Suprapubic skin (tissue), 4 donors: ENCODE data around the gene DEPDC5. TPM values are rescaled to one million over a fixed set of nuclear protein-coding genes. Genes with fewer than 3 reads are reported as not detected.

Experiments
- DNase-seq, 2 donors: peaks; one replicate each; pipeline ENCODE4 v3.0.0-alpha.2; 2019; ENCODE audit warnings: low spot score in 2 of 2
- H3K27ac ChIP-seq: fragments of 200-600 bp; sonication (generic); one replicate; pipeline ENCODE4 v1.5.1; 2019
- H3K27me3 ChIP-seq: fragments of 200-600 bp; sonication (generic); one replicate; pipeline ENCODE4 v1.5.1; 2019
- H3K36me3 ChIP-seq: fragments of 200-600 bp; sonication (generic); one replicate; pipeline ENCODE4 v1.5.1; 2019
- H3K4me1 ChIP-seq: fragments of 200-600 bp; sonication (generic); one replicate; pipeline ENCODE4 v1.5.1; 2019
- H3K4me3 ChIP-seq: fragments of 200-600 bp; sonication (generic); one replicate; pipeline ENCODE4 v1.5.1; 2019; ENCODE audit warnings: mild to moderate bottlenecking
- H3K9me3 ChIP-seq: fragments of 200-600 bp; sonication (generic); one replicate; pipeline ENCODE4 v1.5.1; 2019
- EP300 ChIP-seq: sonication (generic); formaldehyde crosslinking; IDR thresholded peaks from one replicate; pipeline ENCODE4 v1.6.1; 2017; ENCODE audit warnings: antibody characterized with exemption
- POLR2A ChIP-seq, 2 donors: fragments of 450-650 bp; IDR thresholded peaks; one replicate each; pipeline ENCODE4 v1.6.1; 2017; ENCODE audit warnings: antibody characterized with exemption in 2 of 2, mild to moderate bottlenecking in 2 of 2, moderate library complexity in 2 of 2
- POLR2AphosphoS5 ChIP-seq, 3 donors: sonication (generic); formaldehyde crosslinking; IDR thresholded peaks; one replicate each; pipeline ENCODE4 v1.6.1; 2017; ENCODE audit warnings: antibody characterized with exemption in 3 of 3
- WGBS: methylation state at CpG from one replicate; pipeline ENCODE4 v1.1.5; 2018; 5-methylcytosine and 5-hydroxymethylcytosine counted together
- total RNA-seq, 4 donors: library from RNA; depleted of rRNA; stranded (reverse); fragments of >200 nt; gene quantifications; one replicate each; pipeline ENCODE4 v1.1.0, GENCODE V29; 2016
- TF ChIP-seq, protein P1 (sequence below), 2 donors: fragments of 200-600 bp in 1 of 2; fragments of 450-650 bp in 1 of 2; sonication (generic) in 1 of 2; IDR thresholded peaks; one replicate each; pipeline ENCODE4 v1.5.1; 2016 to 2019; ENCODE audit warnings: antibody characterized with exemption in 2 of 2, mild to moderate bottlenecking in 1 of 2, moderate library complexity in 1 of 2

The DEPDC5 gene
- total RNA-seq, 4 donors from 2014 or later: 10.2 to 35.6 (median 15.5) TPM

- Histone ChIP-seq H3K4me1 (no peaks in the 10 kb centered on the region), H3K36me3 (no peaks in the 10 kb centered on the region), H3K27me3 (no peaks in the 10 kb centered on the region), H3K27ac (no peak overlapping the region), H3K9me3 (no peaks in the 10 kb centered on the region), H3K4me3 (no peak overlapping the region)
- WGBS: 98% methylated on average over 1 of the region's 1 CpG
- DNase-seq: no peak
- TF ChIP-seq EP300 (no peak), POLR2AphosphoS5 (IDR thresholded peaks at IDR 0.05) (no peak), POLR2A (IDR thresholded peaks at IDR 0.05) (no peak)
- TF ChIP-seq, protein P1, sequence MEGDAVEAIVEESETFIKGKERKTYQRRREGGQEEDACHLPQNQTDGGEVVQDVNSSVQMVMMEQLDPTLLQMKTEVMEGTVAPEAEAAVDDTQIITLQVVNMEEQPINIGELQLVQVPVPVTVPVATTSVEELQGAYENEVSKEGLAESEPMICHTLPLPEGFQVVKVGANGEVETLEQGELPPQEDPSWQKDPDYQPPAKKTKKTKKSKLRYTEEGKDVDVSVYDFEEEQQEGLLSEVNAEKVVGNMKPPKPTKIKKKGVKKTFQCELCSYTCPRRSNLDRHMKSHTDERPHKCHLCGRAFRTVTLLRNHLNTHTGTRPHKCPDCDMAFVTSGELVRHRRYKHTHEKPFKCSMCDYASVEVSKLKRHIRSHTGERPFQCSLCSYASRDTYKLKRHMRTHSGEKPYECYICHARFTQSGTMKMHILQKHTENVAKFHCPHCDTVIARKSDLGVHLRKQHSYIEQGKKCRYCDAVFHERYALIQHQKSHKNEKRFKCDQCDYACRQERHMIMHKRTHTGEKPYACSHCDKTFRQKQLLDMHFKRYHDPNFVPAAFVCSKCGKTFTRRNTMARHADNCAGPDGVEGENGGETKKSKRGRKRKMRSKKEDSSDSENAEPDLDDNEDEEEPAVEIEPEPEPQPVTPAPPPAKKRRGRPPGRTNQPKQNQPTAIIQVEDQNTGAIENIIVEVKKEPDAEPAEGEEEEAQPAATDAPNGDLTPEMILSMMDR (IDR thresholded peaks at IDR 0.05): no peak
These were observed 171.2 kb downstream of the DEPDC5 start for GRCh38 chr22:31925056-31925455.

- Histone ChIP-seq H3K4me1 (no peaks in the 10 kb centered on the region), H3K36me3 (no peaks in the 10 kb centered on the region), H3K4me3 (no peak overlapping the region), H3K27ac (no peak overlapping the region), H3K27me3 (no peaks in the 10 kb centered on the region), H3K9me3 (no peaks in the 10 kb centered on the region)
- TF ChIP-seq EP300 (no peak), POLR2AphosphoS5 (IDR thresholded peaks at IDR 0.05) (no peak), POLR2A (IDR thresholded peaks at IDR 0.05) (no peak)
- TF ChIP-seq, protein P1 (IDR thresholded peaks at IDR 0.05): no peak
- 67% methylated on average over 1 of the region's 1 CpG for WGBS
- no peak for DNase-seq
These were observed 172.2 kb downstream of the DEPDC5 start for GRCh38 chr22:31926024-31926423.

- no peaks in the 10 kb centered on the region for H3K9me3 ChIP-seq
- no peaks in the 10 kb centered on the region for H3K36me3 ChIP-seq
- no peak for DNase-seq
- no peak overlapping the region for H3K27ac ChIP-seq
- TF ChIP-seq, protein P1 (IDR thresholded peaks at IDR 0.05): no peak
- TF ChIP-seq POLR2A (IDR thresholded peaks at IDR 0.05): no peak
- no peak for TF ChIP-seq POLR2AphosphoS5 (IDR thresholded peaks at IDR 0.05)
- TF ChIP-seq EP300: no peak
- H3K27me3 ChIP-seq: no peaks in the 10 kb centered on the region
- H3K4me1 ChIP-seq: no peaks in the 10 kb centered on the region
- H3K4me3 ChIP-seq: no peak overlapping the region
These were observed 173.2 kb downstream of the DEPDC5 start for GRCh38 chr22:31926969-31927368.

DNA sequence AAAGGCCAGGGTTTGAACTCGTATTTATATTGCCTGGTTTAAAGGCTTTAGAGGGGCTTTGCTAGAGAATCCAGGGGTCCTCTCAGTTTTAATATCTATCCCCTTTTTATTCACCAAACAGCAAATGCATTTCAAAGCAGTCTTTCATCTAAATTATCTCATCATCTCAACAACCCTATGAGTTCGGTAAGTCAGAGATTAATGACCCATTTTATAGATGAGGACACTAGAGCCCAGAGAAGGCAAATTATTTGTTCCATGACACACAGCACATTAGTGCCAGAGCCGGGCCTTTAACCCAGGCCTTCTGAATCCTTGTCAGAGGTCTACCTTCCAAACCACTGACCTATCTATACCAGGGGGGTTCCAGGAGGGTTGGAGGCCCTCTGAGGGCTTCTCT is 173.7 kb downstream of the DEPDC5 start:
- Histone ChIP-seq H3K9me3 (no peaks in the 10 kb centered on the region), H3K4me1 (no peaks in the 10 kb centered on the region), H3K27ac (no peak overlapping the region), H3K4me3 (no peak overlapping the region), H3K27me3 (no peaks in the 10 kb centered on the region), H3K36me3 (no peaks in the 10 kb centered on the region)
- no peak for DNase-seq
- WGBS: 82% methylated on average over 3 of the region's 3 CpGs
- TF ChIP-seq, protein P1 (IDR thresholded peaks at IDR 0.05): no peak
- no peak for TF ChIP-seq POLR2A (IDR thresholded peaks at IDR 0.05)

- H3K4me3 ChIP-seq: no peak overlapping the region
- no peaks in the 10 kb centered on the region for H3K4me1 ChIP-seq
- H3K36me3 ChIP-seq: no peaks in the 10 kb centered on the region
- H3K27ac ChIP-seq: no peak overlapping the region
- no peaks in the 10 kb centered on the region for H3K9me3 ChIP-seq
- no peaks in the 10 kb centered on the region for H3K27me3 ChIP-seq
- TF ChIP-seq POLR2AphosphoS5 (IDR thresholded peaks at IDR 0.05) (no peak), POLR2A (IDR thresholded peaks at IDR 0.05) (no peak), EP300 (no peak)
- TF ChIP-seq, protein P1 (IDR thresholded peaks at IDR 0.05): no peak
- DNase-seq: no peak
- WGBS: 50% methylated on average over 8 of the region's 8 CpGs
These were observed 175.5 kb downstream of the DEPDC5 start for GRCh38 chr22:31929167-31929930.
